HEK293T (cell line): ENCODE results near the gene ACVR1.

Experiments used
- CTCF ChIA-PET: fragments of 350-600 bp; formaldehyde crosslinking; extraction: SDS; loops from one replicate; lab custom pipeline; 2021; ENCODE audit warnings: antibody characterized with exemption, inconsistent platforms; lab: Yijun Ruan, JAX
- POLR2A ChIA-PET: fragments of 350-600 bp; formaldehyde crosslinking; extraction: SDS; loops from one replicate; lab custom pipeline; 2020; ENCODE audit warnings: antibody characterized with exemption, inconsistent platforms; lab: Yijun Ruan, JAX
- DNase-seq: peaks from one replicate; pipeline ENCODE4 v3.0.0; 2012; ENCODE audit warnings: mixed read lengths; ENCODE audit errors: extremely low spot score
- ARNT ChIP-seq: fragments of 450-650 bp; IDR thresholded peaks from 2 replicates; pipeline ENCODE4 v1.6.1; 2017; ENCODE audit warnings: mild to moderate bottlenecking
- BHLHE40 ChIP-seq: fragments of 450-650 bp; IDR thresholded peaks from 2 replicates; pipeline ENCODE4 v1.6.1; 2016; ENCODE audit warnings: mild to moderate bottlenecking, moderate library complexity, borderline replicate concordance
- CTBP1 ChIP-seq: fragments of 450-650 bp; IDR thresholded peaks from 2 replicates; pipeline ENCODE4 v1.6.1; 2016; ENCODE audit warnings: borderline replicate concordance
- ELF4 ChIP-seq: fragments of 450-650 bp; IDR thresholded peaks from 2 replicates; pipeline ENCODE4 v1.6.1; 2017; ENCODE audit warnings: antibody characterized with exemption
- FOXA1 ChIP-seq: fragments of 450-650 bp; IDR thresholded peaks from 2 replicates; pipeline ENCODE4 v1.6.1; 2016; ENCODE audit warnings: mild to moderate bottlenecking
- FOXK2 ChIP-seq: fragments of 450-650 bp; IDR thresholded peaks from 2 replicates; pipeline ENCODE4 v1.6.1; 2016; ENCODE audit warnings: mild to moderate bottlenecking
- FOXM1 ChIP-seq: fragments of 450-650 bp; IDR thresholded peaks from 2 replicates; pipeline ENCODE4 v1.6.1; 2017; ENCODE audit warnings: mild to moderate bottlenecking, borderline replicate concordance
- HDGF ChIP-seq: fragments of 450-650 bp; IDR thresholded peaks from 2 replicates; pipeline ENCODE4 v1.6.1; 2017; ENCODE audit warnings: antibody characterized with exemption, borderline replicate concordance
- L3MBTL2 ChIP-seq: fragments of 450-650 bp; conservative IDR thresholded peaks from 2 replicates; pipeline ENCODE4 v1.6.1; 2016; ENCODE audit warnings: mild to moderate bottlenecking
- LEF1 ChIP-seq: fragments of 450-650 bp; IDR thresholded peaks from 2 replicates; pipeline ENCODE4 v1.6.1; 2017; ENCODE audit warnings: mild to moderate bottlenecking, borderline replicate concordance
- NFRKB ChIP-seq: fragments of 450-650 bp; IDR thresholded peaks from 2 replicates; pipeline ENCODE4 v1.6.1; 2016; ENCODE audit warnings: mild to moderate bottlenecking, moderate library complexity
- SP1 ChIP-seq: fragments of 450-650 bp; IDR thresholded peaks from 2 replicates; pipeline ENCODE4 v1.6.1; 2017
- SUZ12 ChIP-seq: fragments of 450-650 bp; IDR thresholded peaks from 2 replicates; pipeline ENCODE4 v1.6.1; 2016; ENCODE audit warnings: mild to moderate bottlenecking
- TARDBP ChIP-seq: fragments of 450-650 bp; IDR thresholded peaks from 2 replicates; pipeline ENCODE4 v1.6.1; 2016
- ZNF384 ChIP-seq: fragments of 450-650 bp; IDR thresholded peaks from 2 replicates; pipeline ENCODE4 v1.6.1; 2016
- TF ChIP-seq, protein P1 (sequence below): fragments of 450-650 bp; IDR thresholded peaks from 2 replicates; pipeline ENCODE4 v1.6.1; 2016

Gene ACVR1

DNA sequence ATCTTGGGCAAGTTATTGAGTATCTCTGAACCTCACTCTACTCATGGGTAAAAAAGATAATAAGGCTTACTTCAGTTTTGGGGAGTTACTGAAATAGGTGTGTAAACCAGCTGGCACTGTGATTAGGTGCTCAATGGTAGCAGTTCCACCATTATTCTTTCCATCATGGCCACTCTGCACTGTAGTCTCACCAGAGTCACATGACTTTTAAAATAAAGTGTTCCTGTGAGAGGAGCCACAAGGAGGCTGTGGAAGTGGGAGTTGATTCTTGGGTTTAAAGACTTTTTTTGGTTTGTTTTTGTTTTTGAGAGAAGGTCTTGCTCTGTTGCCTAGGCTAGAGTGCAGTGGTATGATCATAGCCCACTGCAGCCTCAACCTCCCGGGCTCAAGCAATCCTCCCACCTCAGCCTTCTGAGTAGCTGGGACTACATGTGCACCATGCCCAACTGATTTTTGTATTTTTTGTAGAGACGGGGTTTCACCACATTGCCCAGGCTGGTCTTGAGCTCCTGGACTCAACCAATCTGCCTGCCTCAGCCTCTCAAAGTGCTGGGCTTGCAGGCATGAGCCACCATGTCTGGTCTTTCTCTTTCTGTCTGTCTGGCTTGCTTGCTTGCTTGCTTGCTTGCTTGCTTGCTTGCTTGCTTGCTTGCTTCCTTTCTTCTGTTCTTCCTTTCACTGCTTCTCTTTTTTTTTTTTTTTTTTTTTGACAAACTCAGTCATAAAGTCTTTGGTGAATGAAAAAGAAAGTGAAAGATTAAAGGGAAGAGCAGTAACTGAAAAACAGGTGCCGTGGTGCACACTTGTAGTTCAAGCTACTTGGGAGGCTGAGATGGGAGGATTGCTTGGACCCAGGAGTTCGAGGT lies 21.2 kb upstream of the ACVR1 start:
- CTCF ChIA-PET, result no interaction called here
- POLR2A ChIA-PET, result no interaction called here
- no peak for TF ChIP-seq FOXM1
- no peak for TF ChIP-seq ELF4
- no peak for TF ChIP-seq ARNT
- no peak for TF ChIP-seq HDGF
- TF ChIP-seq NFRKB, result no peak
- no peak for TF ChIP-seq BHLHE40
- no peak for TF ChIP-seq LEF1
- no peak for TF ChIP-seq L3MBTL2
- TF ChIP-seq FOXA1, result no peak
- no peak for TF ChIP-seq TARDBP
- no peak for TF ChIP-seq SP1
- no peak for DNase-seq

DNA sequence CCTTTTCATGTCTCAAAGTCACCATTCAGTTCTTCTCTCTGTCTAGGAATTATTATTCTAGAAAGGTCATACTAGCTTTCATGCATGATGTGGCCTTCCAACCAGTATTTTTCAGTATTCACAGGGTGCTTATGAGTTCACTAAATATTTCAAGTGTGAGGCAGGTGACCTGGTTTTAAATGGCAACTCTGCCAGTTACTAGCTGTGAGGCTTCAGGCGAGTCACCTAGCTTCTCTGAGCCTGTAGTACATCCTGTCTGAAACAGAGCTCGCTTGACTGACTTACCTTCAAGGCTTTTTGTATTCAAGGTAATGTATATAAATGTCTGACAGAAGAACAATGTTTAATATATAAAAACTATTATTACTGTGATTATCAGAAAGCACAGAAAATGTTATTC lies 19.4 kb upstream of the ACVR1 start:
- ChIA-PET POLR2A (interaction anchor here (1.3 kb wide), 1 partner anchor 19 kb away, joined by 5 read pairs; the partner anchor contains the start of gene ACVR1), CTCF (no interaction called here)
- DNase-seq, result no peak

DNA sequence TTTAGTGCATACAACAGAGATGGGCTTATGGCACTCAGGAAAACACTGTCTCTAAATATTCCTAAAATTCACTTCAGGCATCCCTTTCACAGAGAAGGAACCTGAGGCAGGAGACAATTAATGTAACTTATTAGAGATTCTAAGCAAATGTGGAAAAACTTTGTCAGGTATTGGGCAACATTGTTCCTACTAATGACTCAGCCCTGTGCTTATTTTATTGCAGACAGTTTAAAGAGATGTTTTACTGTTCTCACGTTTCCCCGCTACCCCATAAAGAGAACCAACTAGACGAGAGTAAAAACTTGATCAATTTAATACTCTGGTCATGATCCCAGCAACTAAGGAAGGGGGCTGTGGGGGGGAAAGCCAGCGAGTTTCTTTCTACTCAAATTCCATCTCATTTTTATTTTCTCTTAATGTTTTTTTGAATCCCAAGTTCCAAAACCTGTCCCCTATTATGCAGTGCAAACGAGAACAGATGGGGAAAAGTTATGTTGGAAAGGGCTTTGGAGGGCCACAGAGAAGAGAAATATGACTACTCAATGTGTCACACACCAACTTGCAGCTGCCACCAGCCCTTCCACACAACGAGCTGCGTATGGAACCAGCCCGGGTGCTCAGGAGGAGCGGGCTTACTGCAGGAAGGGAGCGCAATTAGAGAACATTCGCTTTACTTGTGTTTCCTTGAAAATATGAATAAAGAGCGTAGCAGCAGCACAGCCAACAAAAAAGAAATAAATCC lies 18.7 kb upstream of the ACVR1 start:
- peak; percentile 18 for DNase-seq
- ChIA-PET POLR2A (interaction anchor here (1.3 kb wide), 1 partner anchor 18 kb away, joined by 5 read pairs; the partner anchor contains the start of gene ACVR1), CTCF (no interaction called here)
- no peak for TF ChIP-seq HDGF
- TF ChIP-seq, protein P1, sequence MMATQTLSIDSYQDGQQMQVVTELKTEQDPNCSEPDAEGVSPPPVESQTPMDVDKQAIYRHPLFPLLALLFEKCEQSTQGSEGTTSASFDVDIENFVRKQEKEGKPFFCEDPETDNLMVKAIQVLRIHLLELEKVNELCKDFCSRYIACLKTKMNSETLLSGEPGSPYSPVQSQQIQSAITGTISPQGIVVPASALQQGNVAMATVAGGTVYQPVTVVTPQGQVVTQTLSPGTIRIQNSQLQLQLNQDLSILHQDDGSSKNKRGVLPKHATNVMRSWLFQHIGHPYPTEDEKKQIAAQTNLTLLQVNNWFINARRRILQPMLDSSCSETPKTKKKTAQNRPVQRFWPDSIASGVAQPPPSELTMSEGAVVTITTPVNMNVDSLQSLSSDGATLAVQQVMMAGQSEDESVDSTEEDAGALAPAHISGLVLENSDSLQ, result peak; percentile 39
- no peak for TF ChIP-seq TARDBP
- TF ChIP-seq BHLHE40, result peak; percentile 48; the same call in 1 of the 2 replicates
- no peak for TF ChIP-seq L3MBTL2
- no peak for TF ChIP-seq SUZ12

More for the DNA sequence above, 19.4 kb upstream of the ACVR1 start:
- no peak for TF ChIP-seq L3MBTL2
- no peak for TF ChIP-seq FOXA1
- no peak for TF ChIP-seq SUZ12

DNA sequence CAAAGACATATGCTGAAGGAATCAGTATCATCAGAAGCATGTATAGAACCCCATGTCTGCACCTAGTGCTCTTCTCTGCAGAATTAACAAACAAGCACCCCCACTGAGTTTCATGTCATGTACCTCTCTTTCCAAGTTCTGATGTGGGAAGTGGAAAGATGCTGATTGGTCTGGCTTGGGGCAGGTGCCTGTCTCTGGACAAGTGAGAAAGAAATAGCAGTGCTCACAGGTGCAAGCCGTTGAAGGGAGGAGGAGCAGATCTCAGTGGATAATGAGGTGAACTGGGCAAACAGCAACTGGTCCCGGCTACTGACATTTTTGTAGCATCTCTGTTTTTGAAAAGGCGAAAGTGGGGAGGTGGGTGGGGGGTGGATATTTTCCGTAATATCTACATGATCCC lies 17.5 kb upstream of the ACVR1 start:
- no peak for TF ChIP-seq ELF4
- TF ChIP-seq ZNF384, result no peak
- TF ChIP-seq FOXA1, result no peak
- TF ChIP-seq FOXM1, result no peak
- no peak for TF ChIP-seq NFRKB
- no peak for TF ChIP-seq HDGF
- TF ChIP-seq CTBP1, result no peak
- no peak for TF ChIP-seq SUZ12
- ChIA-PET POLR2A (no interaction called here), CTCF (no interaction called here)
- DNase-seq, result no peak

DNA sequence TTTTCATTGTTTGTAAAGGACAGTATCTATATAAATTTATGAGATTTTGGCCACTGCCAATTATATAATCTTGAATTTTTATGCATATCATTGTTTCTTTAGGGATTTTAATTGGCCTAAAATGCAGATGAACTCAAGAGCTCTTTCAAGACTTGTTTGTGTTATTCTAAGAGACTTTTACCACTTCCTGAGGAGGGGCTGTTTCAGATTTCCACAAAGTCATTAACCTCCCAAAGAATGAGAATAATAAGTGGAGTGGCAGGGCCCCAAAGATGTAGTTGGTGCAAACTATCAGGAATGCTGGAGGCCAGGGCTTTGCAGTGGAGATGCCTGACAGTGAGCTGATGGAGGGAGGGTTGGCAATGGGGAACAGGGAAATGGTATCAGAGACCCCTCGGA lies 15.5 kb upstream of the ACVR1 start:
- no peak for DNase-seq
- CTCF ChIA-PET, result no interaction called here
- POLR2A ChIA-PET, result no interaction called here

DNA sequence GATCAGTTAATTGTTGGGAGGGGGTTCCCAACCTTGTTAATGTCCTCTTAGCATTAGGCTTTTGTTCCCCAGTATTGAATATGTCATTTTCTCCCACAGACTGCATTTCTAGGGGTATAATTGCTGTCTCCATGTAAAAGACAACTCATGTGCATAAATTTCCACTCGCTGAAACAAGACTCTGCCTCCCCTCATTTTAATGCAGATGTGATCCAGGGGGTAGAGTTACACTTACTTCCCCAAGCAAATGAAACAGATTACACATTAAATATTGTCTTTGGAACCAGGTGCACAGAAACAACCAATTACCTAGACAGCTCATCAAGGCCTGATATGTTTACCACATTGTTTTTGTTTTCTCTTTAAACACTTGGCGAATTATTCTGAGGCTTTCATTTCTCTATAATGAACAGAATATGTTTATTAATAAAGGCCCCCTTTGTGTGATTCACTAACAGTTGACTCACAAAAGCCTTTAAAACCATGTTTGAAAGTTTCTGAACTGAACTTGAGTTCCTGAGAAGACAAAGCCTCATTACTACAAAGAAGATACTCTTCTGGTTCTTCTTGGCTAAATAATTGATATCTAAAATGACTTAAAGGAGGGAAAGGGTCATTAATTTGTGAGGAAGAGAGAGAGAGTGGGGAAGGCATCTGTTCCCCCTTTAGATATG lies 15.0 kb upstream of the ACVR1 start:
- DNase-seq, result no peak
- ChIA-PET POLR2A (no interaction called here), CTCF (interaction anchor here (0.6 kb wide), 1 partner anchor 386 kb away, joined by 3 read pairs; no protein-coding TSS in a partner anchor)
- TF ChIP-seq HDGF (no peak), ARNT (no peak), FOXK2 (no peak), FOXM1 (no peak), FOXA1 (no peak), TARDBP (no peak), SUZ12 (no peak), ELF4 (no peak), NFRKB (no peak), LEF1 (no peak), L3MBTL2 (no peak), SP1 (no peak), CTBP1 (no peak), ZNF384 (no peak), BHLHE40 (no peak)
- TF ChIP-seq, protein P1, result no peak

More for the DNA sequence above, 15.5 kb upstream of the ACVR1 start:
- no peak for TF ChIP-seq TARDBP
- TF ChIP-seq L3MBTL2, result no peak
- no peak for TF ChIP-seq NFRKB
